ENCODE results near the gene EPN1.

EPN1 gene

GRCh38 chr19:55679343-55680257, 4.6 kb downstream of the EPN1 start:
- Histone ChIP-seq H3K9me3 (ENCODE audit: control insufficient read depth, low read length) (no peaks in the 10 kb centered on the region), H3K36me3 (ENCODE audit: control insufficient read depth, insufficient read depth, low read length) (no peaks in the 10 kb centered on the region), H3K79me2 (peaks cover 64% of the 10 kb centered on the region), H3K4me3 (ENCODE audit: low read depth, low read length) (no peak overlapping the region), H3K9ac (no peak overlapping the region), H3K27ac (no peak overlapping the region), H3K27me3 (ENCODE audit: control insufficient read depth, insufficient read depth, low read length) (no peaks in the 10 kb centered on the region), H3K4me2 (ENCODE audit: low read length) (peak overlapping the region; percentile 89), H2AFZ (no peak overlapping the region), H3K4me1 (peaks cover 36% of the 10 kb centered on the region)
- no peak for TF ChIP-seq CTCF (IDR thresholded peaks at IDR 0.05)

- peaks cover 36% of the 10 kb centered on the region for H3K4me1 ChIP-seq
- H3K27ac ChIP-seq = no peak overlapping the region
Measured at GRCh38 chr19:55680339-55681130, 5.5 kb downstream of the EPN1 start.

GRCh38 chr19:55681131-55682092, 6.4 kb downstream of the EPN1 start:
- no peak overlapping the region for H3K4me3 ChIP-seq (ENCODE audit: low read depth, low read length)
- no peaks in the 10 kb centered on the region for H3K27me3 ChIP-seq (ENCODE audit: control insufficient read depth, insufficient read depth, low read length)
- no peaks in the 10 kb centered on the region for H3K36me3 ChIP-seq (ENCODE audit: control insufficient read depth, insufficient read depth, low read length)
- H3K4me2 ChIP-seq (ENCODE audit: low read length) = no peak overlapping the region
- peaks cover 34% of the 10 kb centered on the region for H3K4me1 ChIP-seq
- no peak overlapping the region for H3K27ac ChIP-seq
- no peak overlapping the region for H3K9ac ChIP-seq
- peaks cover 74% of the 10 kb centered on the region for H3K79me2 ChIP-seq
- no peaks in the 10 kb centered on the region for H3K9me3 ChIP-seq (ENCODE audit: control insufficient read depth, low read length)
- no peak for TF ChIP-seq CTCF (IDR thresholded peaks at IDR 0.05)
- H2AFZ ChIP-seq = no peak overlapping the region

More at GRCh38 chr19:55680339-55681130, 5.5 kb downstream of the EPN1 start:
- H3K27me3 ChIP-seq (ENCODE audit: control insufficient read depth, insufficient read depth, low read length) = no peaks in the 10 kb centered on the region
- H3K9ac ChIP-seq = no peak overlapping the region
- TF ChIP-seq CTCF (IDR thresholded peaks at IDR 0.05) = no peak
- H3K36me3 ChIP-seq (ENCODE audit: control insufficient read depth, insufficient read depth, low read length) = no peaks in the 10 kb centered on the region
- no peaks in the 10 kb centered on the region for H3K9me3 ChIP-seq (ENCODE audit: control insufficient read depth, low read length)
- H3K4me2 ChIP-seq (ENCODE audit: low read length) = no peak overlapping the region
- H3K4me3 ChIP-seq (ENCODE audit: low read depth, low read length) = no peak overlapping the region
- H2AFZ ChIP-seq = no peak overlapping the region
- peaks cover 71% of the 10 kb centered on the region for H3K79me2 ChIP-seq

GRCh38 chr19:55683449-55684261, 8.6 kb downstream of the EPN1 start:
- Histone ChIP-seq H3K4me3 (ENCODE audit: low read depth, low read length) (no peak overlapping the region), H3K9me3 (ENCODE audit: control insufficient read depth, low read length) (no peaks in the 10 kb centered on the region), H3K9ac (no peak overlapping the region), H3K36me3 (ENCODE audit: control insufficient read depth, insufficient read depth, low read length) (no peaks in the 10 kb centered on the region), H3K79me2 (peaks cover 74% of the 10 kb centered on the region), H3K4me1 (peaks cover 17% of the 10 kb centered on the region), H3K4me2 (ENCODE audit: low read length) (peak overlapping the region; percentile 37), H2AFZ (no peak overlapping the region), H3K27me3 (ENCODE audit: control insufficient read depth, insufficient read depth, low read length) (no peaks in the 10 kb centered on the region), H3K27ac (no peak overlapping the region)
- no peak for TF ChIP-seq CTCF (IDR thresholded peaks at IDR 0.05)

All from parathyroid adenoma (tissue), 2 donors.